Measurements from ENCODE around the gene NFIA.

- TF ChIP-seq CTCF (IDR thresholded peaks at IDR 0.05) (no peak), EP300 (IDR thresholded peaks at IDR 0.05) (no peak), POLR2A (IDR thresholded peaks at IDR 0.05; ENCODE audit: low read depth) (no peak)
Observed at GRCh38 chr1:61170328-61171238, 88.2 kb downstream of the NFIA start.

Data from esophagus muscularis mucosa (tissue), 4 donors.